ENCODE results near the gene SEPHS2.

Gene SEPHS2

GRCh38 chr16:30428055-30428454 lies 17.6 kb downstream of the SEPHS2 start:
- H3K27me3 Mint-ChIP-seq: no peaks in the 10 kb centered on the region
- peak overlapping the region; percentile 84 for H3K27ac Mint-ChIP-seq
- peaks cover 6% of the 10 kb centered on the region for H3K36me3 Mint-ChIP-seq
- no peaks in the 10 kb centered on the region for H3K9me3 Mint-ChIP-seq (ENCODE audit: low read depth)
- H3K4me3 Mint-ChIP-seq: no peak overlapping the region
- H3K4me1 Mint-ChIP-seq (ENCODE audit: low read depth): peaks cover 14% of the 10 kb centered on the region

- peaks cover 24% of the 10 kb centered on the region for H3K4me1 Mint-ChIP-seq (ENCODE audit: low read depth)
- H3K9me3 Mint-ChIP-seq (ENCODE audit: low read depth): no peaks in the 10 kb centered on the region
- H3K27ac Mint-ChIP-seq: no peak overlapping the region
- peaks cover 5% of the 10 kb centered on the region for H3K36me3 Mint-ChIP-seq
- no peak overlapping the region for H3K4me3 Mint-ChIP-seq
- H3K27me3 Mint-ChIP-seq: no peaks in the 10 kb centered on the region
These were observed 24.7 kb downstream of the SEPHS2 start for GRCh38 chr16:30421010-30421409.

- Mint-ChIP-seq H3K4me3 (peak overlapping the region; percentile 73), H3K4me1 (ENCODE audit: low read depth) (peaks cover 25% of the 10 kb centered on the region), H3K27me3 (no peaks in the 10 kb centered on the region), H3K36me3 (peaks cover 5% of the 10 kb centered on the region), H3K27ac (peak overlapping the region; percentile 59), H3K9me3 (ENCODE audit: low read depth) (no peaks in the 10 kb centered on the region)
These were observed 27.1 kb downstream of the SEPHS2 start for GRCh38 chr16:30418350-30419181.

GRCh38 chr16:30417529-30418349 lies 27.9 kb downstream of the SEPHS2 start:
- Mint-ChIP-seq H3K9me3 (ENCODE audit: low read depth) (no peaks in the 10 kb centered on the region), H3K4me1 (ENCODE audit: low read depth) (peaks cover 25% of the 10 kb centered on the region), H3K4me3 (peak overlapping the region; percentile 40), H3K27me3 (no peaks in the 10 kb centered on the region), H3K36me3 (peaks cover 5% of the 10 kb centered on the region), H3K27ac (no peak overlapping the region)

- Mint-ChIP-seq H3K27me3 (no peaks in the 10 kb centered on the region), H3K36me3 (peaks cover 8% of the 10 kb centered on the region), H3K27ac (peak overlapping the region; percentile 7), H3K4me1 (ENCODE audit: low read depth) (peaks cover 29% of the 10 kb centered on the region), H3K9me3 (ENCODE audit: low read depth) (no peaks in the 10 kb centered on the region), H3K4me3 (peak overlapping the region; percentile 57)
These were observed 28.8 kb downstream of the SEPHS2 start for GRCh38 chr16:30416624-30417528.

GRCh38 chr16:30416047-30416603 lies 29.5 kb downstream of the SEPHS2 start:
- Mint-ChIP-seq H3K27me3 (no peaks in the 10 kb centered on the region), H3K27ac (peak overlapping the region; percentile 58), H3K36me3 (peaks cover 7% of the 10 kb centered on the region), H3K4me1 (ENCODE audit: low read depth) (peaks cover 30% of the 10 kb centered on the region), H3K4me3 (peak overlapping the region; percentile 17), H3K9me3 (ENCODE audit: low read depth) (no peaks in the 10 kb centered on the region)

GRCh38 chr16:30414159-30414558 lies 31.5 kb downstream of the SEPHS2 start:
- no peaks in the 10 kb centered on the region for H3K9me3 Mint-ChIP-seq (ENCODE audit: low read depth)
- no peak overlapping the region for H3K4me3 Mint-ChIP-seq
- peaks cover 4% of the 10 kb centered on the region for H3K36me3 Mint-ChIP-seq
- peaks cover 37% of the 10 kb centered on the region for H3K4me1 Mint-ChIP-seq (ENCODE audit: low read depth)
- H3K27me3 Mint-ChIP-seq: no peaks in the 10 kb centered on the region
- no peak overlapping the region for H3K27ac Mint-ChIP-seq

- Mint-ChIP-seq H3K4me3 (no peak overlapping the region), H3K4me1 (ENCODE audit: low read depth) (peaks cover 37% of the 10 kb centered on the region), H3K36me3 (peaks cover 4% of the 10 kb centered on the region), H3K27me3 (no peaks in the 10 kb centered on the region), H3K9me3 (ENCODE audit: low read depth) (no peaks in the 10 kb centered on the region), H3K27ac (no peak overlapping the region)
These were observed 32.4 kb downstream of the SEPHS2 start for GRCh38 chr16:30413112-30413806.

- Mint-ChIP-seq H3K27ac (no peak overlapping the region), H3K4me1 (ENCODE audit: low read depth) (peaks cover 28% of the 10 kb centered on the region), H3K4me3 (peak overlapping the region; percentile 84), H3K9me3 (ENCODE audit: low read depth) (no peaks in the 10 kb centered on the region), H3K36me3 (peaks cover 4% of the 10 kb centered on the region), H3K27me3 (no peaks in the 10 kb centered on the region)
These were observed 36.3 kb downstream of the SEPHS2 start for GRCh38 chr16:30409125-30410060.

- Mint-ChIP-seq H3K9me3 (ENCODE audit: low read depth) (no peaks in the 10 kb centered on the region), H3K27ac (peak overlapping the region; percentile 76), H3K36me3 (peaks cover 4% of the 10 kb centered on the region), H3K27me3 (no peaks in the 10 kb centered on the region), H3K4me1 (ENCODE audit: low read depth) (peaks cover 28% of the 10 kb centered on the region), H3K4me3 (peak overlapping the region; percentile 84)
These were observed 37.7 kb downstream of the SEPHS2 start for GRCh38 chr16:30407804-30408534.

- no peaks in the 10 kb centered on the region for H3K27me3 Mint-ChIP-seq
- H3K27ac Mint-ChIP-seq: peak within 1 kb of the TSS; percentile 99
- peaks cover 4% of the 10 kb centered on the region for H3K36me3 Mint-ChIP-seq
- H3K4me1 Mint-ChIP-seq (ENCODE audit: low read depth): peaks cover 31% of the 10 kb centered on the region
- H3K9me3 Mint-ChIP-seq (ENCODE audit: low read depth): no peaks in the 10 kb centered on the region
- peak within 1 kb of the TSS; percentile 99 for H3K4me3 Mint-ChIP-seq
These were observed 38.4 kb downstream of the SEPHS2 start, which contains the start of gene ZNF771 for GRCh38 chr16:30407102-30407803. ZNF771 (plus strand) TSS chr16:30407606; CDS start chr16:30408054, 448 bp downstream.

- H3K36me3 Mint-ChIP-seq: no peaks in the 10 kb centered on the region
These were observed 38.9 kb downstream of the SEPHS2 start for GRCh38 chr16:30406795-30407101.

More at GRCh38 chr16:30406795-30407101, 38.9 kb downstream of the SEPHS2 start:
- Mint-ChIP-seq H3K4me3 (peak overlapping the region; percentile 99), H3K4me1 (ENCODE audit: low read depth) (peaks cover 26% of the 10 kb centered on the region), H3K27me3 (no peaks in the 10 kb centered on the region), H3K27ac (peak overlapping the region; percentile 99), H3K9me3 (ENCODE audit: low read depth) (no peaks in the 10 kb centered on the region)

Data from activated naive CD8-positive, alpha-beta T cell (primary cell).